HEK293 (cell line): ENCODE results near the gene MERTK.

Experiments used
- CTCF ChIP-seq: fragments of 450-650 bp; formaldehyde crosslinking; IDR thresholded peaks from 2 replicates; pipeline ENCODE4 v1.5.1; 2016; ENCODE audit warnings: missing biosample characterization, missing genetic modification characterization
- EGR2 ChIP-seq: fragments of 450-650 bp; formaldehyde crosslinking; IDR thresholded peaks from 2 replicates; pipeline ENCODE4 v1.5.1; 2016; ENCODE audit warnings: low read depth, missing biosample characterization, missing genetic modification characterization
- HOXA7 ChIP-seq: sonication (generic); formaldehyde crosslinking; IDR thresholded peaks from 2 replicates; pipeline ENCODE4 v1.8.1; 2022; ENCODE audit warnings: missing genetic modification reagents, borderline replicate concordance
- PATZ1 ChIP-seq: fragments of 450-650 bp; formaldehyde crosslinking; IDR thresholded peaks from 2 replicates; pipeline ENCODE4 v1.5.1; 2016; ENCODE audit warnings: missing biosample characterization, missing genetic modification characterization
- REST ChIP-seq: fragments of 450-650 bp; formaldehyde crosslinking; IDR thresholded peaks from 2 replicates; pipeline ENCODE4 v1.5.1; 2016; ENCODE audit warnings: missing biosample characterization, missing genetic modification characterization
- SP7 ChIP-seq: fragments of 450-650 bp; formaldehyde crosslinking; IDR thresholded peaks from 2 replicates; pipeline ENCODE4 v1.5.1; 2016; ENCODE audit warnings: missing biosample characterization, missing genetic modification characterization
- ZBTB8A ChIP-seq: fragments of 450-650 bp; formaldehyde crosslinking; IDR thresholded peaks from 2 replicates; pipeline ENCODE4 v1.5.1; 2016; ENCODE audit warnings: missing biosample characterization, missing genetic modification characterization
- ZNF19 ChIP-seq: fragments of 450-650 bp; formaldehyde crosslinking; IDR thresholded peaks from 2 replicates; pipeline ENCODE4; 2016; ENCODE audit warnings: missing biosample characterization, missing genetic modification characterization, low read depth
- ZNF76 ChIP-seq: fragments of 450-650 bp; formaldehyde crosslinking; IDR thresholded peaks from 2 replicates; pipeline ENCODE4; 2016; ENCODE audit warnings: low read depth, missing biosample characterization, missing genetic modification characterization, borderline replicate concordance
- ZNF768 ChIP-seq: fragments of 450-650 bp; formaldehyde crosslinking; IDR thresholded peaks from 2 replicates; pipeline ENCODE4 v1.5.1; 2018; ENCODE audit warnings: missing biosample characterization, mild to moderate bottlenecking, missing genetic modification characterization

GRCh38 chr2:111975053-111975552 is 76.7 kb downstream of the MERTK start:
- TF ChIP-seq REST, result no peak
- no peak for TF ChIP-seq ZNF76 (tag by site-specific recombination)
- no peak for TF ChIP-seq CTCF (tag by site-specific recombination)
- no peak for TF ChIP-seq ZNF19 (tag by site-specific recombination)
- no peak for TF ChIP-seq PATZ1 (tag by site-specific recombination)
- no peak for TF ChIP-seq HOXA7
- no peak for TF ChIP-seq SP7 (tag by site-specific recombination)
- TF ChIP-seq EGR2 (tag by site-specific recombination), result no peak
- TF ChIP-seq ZNF768 (tag by site-specific recombination), result no peak
- no peak for TF ChIP-seq ZBTB8A
